Activated CD4-positive, alpha-beta T cell treated with anti-CD3 and anti-CD28 coated beads, Interleukin-2, amount 50 U/mL, for 4 hours (primary cell): ENCODE results near the gene WNT10A.
A peak's percentile ranks its signal among the peaks of the same experiment; 100 is the strongest.

Experiments used
- DNase-seq, 2 experiments: peaks; one replicate each; pipeline ENCODE4 v3.0.0-alpha.2; 2020

WNT10A gene

GRCh38 chr2:218858138-218858445, 22.6 kb upstream of the WNT10A start:
- DNase-seq, result no peak

- no peak for DNase-seq
These were observed 21.7 kb upstream of the WNT10A start for GRCh38 chr2:218858671-218859555.

- DNase-seq, result no peak
These were observed 21.1 kb upstream of the WNT10A start, which contains the start of gene WNT6 for GRCh38 chr2:218859556-218859987. Gene WNT6, plus strand, starts transcription at chr2:218859805. Its CDS starts 233 bp downstream, at chr2:218860038.

DNA sequence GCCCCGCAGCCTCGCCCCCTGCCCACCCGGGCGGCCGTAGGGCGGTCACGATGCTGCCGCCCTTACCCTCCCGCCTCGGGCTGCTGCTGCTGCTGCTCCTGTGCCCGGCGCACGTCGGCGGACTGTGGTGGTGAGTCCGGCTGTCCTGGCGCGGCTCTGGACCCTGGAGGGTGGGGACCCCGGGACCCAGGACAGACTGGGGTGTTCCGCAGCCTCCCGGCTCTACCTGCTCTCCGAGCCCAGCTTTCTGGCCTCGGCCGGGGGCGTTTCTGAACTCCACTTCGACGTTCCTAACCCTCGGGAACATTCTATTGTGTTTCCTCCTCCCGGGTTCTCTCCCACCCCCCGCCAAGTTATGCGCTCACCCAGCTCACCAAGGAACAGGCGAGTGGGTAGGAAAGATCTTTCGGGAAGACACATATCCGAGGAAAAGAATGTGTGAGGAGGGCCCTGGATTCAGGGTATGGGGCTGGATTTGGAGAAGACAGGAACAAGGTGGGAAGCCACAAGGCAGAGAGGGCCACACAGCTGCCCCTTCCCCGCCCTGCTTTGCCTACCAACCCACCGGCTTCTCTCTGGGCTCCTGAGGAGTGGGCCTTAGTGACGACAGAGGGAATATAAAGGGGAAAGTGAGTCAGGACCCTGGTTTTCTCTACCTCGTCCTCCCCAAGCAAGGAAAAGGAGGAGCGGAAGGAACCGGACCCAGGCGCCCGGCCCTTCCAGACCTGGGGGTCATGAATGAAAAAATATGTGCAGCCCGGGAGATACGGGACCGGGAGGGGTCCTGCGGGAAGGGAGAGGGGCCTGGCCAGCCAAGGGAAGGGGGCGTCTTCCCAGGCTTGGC, 20.4 kb upstream of the WNT10A start:
- DNase-seq, result no peak

DNA sequence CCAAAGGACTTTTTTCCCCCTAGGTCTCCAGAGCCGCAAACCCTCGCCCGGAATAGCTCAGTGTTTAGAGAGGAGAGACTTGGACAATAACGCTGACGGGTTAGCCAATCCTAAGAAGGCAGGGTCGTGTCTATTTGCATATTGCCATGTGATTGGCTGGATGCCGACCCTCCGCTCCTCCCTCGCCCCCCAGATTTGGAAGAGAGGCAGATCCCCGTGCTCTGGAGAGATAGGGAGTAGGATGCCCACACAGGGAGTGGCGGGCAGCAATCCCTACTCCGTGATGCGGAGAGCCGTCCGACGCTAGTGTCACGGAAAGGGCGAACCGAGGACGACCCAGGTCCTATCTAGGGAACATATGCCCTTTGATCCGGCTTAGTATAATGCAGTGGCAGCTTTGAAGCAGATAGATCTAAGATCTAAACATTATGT, 19.7 kb upstream of the WNT10A start:
- no peak for DNase-seq

- DNase-seq, result no peak
These were observed 18.9 kb upstream of the WNT10A start for GRCh38 chr2:218861645-218862318.

GRCh38 chr2:218863021-218863520, 17.6 kb upstream of the WNT10A start:
- no peak for DNase-seq

GRCh38 chr2:218865396-218865795, 15.3 kb upstream of the WNT10A start:
- DNase-seq, result no peak

- DNase-seq, result no peak
These were observed 14.7 kb upstream of the WNT10A start for GRCh38 chr2:218865999-218866398.

DNA sequence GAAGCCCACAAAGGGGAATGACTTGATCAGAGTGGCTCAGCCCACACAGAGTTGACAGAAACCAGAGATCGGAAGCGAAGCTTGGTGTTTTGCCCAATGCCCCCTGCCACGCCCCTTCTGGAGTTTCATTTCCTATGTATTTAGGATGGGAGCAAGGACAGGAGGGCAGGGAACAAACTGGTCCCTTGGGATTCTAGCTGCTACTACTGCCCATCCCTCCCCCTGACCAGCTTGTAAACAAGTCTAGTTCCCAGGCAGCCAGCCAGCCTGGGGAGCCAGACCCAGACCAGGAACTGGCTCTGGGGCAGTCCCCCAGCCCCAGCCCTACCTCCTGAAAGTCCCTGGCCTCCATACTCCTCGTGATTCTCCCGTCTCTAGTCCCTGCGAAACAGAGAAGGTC, 12.8 kb upstream of the WNT10A start:
- DNase-seq, result no peak

DNA sequence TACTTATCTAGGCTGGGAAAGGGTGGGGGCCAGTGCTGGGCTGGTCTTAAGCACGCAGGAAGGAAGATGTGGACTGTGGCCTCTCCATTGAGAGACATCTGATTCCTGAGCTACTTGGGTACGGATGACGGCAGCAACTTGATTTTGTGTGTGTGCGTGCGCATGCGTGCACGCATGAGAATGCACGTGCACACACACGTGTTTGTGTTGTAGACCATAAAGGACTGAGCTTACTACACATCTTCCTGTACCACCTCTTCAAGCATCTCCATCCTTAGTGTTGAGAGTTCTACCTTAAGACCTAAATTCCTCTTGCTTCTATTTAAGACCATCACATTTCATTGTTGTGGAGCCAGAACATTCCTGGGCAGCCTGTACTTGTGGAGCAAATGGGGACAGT, 11.6 kb upstream of the WNT10A start:
- no peak for DNase-seq

- DNase-seq, result no peak
These were observed 9.7 kb upstream of the WNT10A start for GRCh38 chr2:218870984-218871344.

- DNase-seq, result peak in 1 of 2 experiments; percentile 32
These were observed 9.0 kb upstream of the WNT10A start for GRCh38 chr2:218871345-218872302.

DNA sequence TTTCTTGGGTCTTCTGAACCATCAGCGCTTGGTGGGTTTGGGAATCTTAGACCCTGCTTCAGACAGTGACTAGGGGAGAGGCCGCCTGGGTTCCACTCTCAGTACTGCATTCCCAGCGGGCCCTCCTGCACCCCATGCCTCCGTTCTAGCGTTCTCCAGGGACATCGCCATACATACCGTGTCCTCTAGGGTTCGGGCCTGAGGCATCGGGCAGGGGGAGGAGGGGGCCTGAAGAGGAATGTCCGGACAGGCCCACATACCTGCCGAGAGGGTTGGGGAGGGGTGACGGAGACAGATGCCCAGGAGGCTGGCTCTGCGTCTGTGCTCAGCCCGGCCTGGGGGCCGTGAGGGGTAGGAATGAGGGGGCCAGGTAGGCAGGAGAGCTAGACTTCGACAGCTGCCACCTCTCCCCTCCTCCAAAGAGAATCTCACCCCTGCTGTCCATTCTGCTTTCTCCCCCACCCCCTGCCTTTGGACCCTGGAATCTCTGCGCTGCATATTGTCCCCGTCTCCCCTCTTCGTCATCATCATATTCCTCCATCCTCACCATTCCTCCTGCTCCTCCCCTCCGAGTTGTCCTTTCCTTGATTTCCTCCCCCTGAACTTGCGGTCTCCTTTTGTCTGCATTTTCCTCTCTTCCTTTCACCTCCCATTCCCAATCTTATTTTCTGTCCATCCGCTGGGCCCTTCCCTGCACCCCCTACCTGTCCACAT, 7.8 kb upstream of the WNT10A start:
- DNase-seq, result no peak

GRCh38 chr2:218873359-218874194, 7.1 kb upstream of the WNT10A start:
- no peak for DNase-seq

- DNase-seq, result no peak
These were observed 4.9 kb upstream of the WNT10A start for GRCh38 chr2:218875692-218876246.

DNA sequence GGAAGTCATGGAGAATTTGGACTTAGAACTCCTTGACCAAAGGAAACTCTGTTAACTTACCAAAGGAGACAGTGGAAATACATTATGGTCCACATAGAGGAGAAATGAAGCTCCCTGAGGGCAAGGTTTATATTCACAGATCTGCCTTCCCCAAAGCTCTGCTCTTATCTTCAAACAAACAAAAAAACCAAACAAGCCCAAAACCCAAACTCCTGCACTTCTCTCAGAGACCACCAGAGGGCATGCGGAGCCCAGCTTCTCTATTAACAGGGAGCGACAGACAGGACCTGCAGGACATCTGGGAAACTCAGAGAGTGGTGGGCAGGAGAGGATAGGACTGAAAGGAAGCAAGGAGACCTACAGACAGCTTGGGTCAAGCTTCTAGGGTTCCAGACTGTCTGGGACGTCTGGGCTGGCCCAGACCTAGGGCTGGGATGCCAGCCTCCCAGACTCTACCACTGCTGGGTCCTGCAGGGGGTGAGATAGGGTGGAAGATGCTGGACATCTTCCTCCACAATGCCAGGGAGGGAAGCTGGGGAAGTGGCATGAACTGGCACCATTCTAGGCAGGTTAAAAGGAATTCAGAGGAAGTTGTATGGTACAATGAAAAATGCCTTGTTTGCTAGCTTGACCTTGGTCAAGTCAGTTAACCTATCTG, 4.0 kb upstream of the WNT10A start:
- DNase-seq, result peak; percentile 68 to 73

- DNase-seq, result no peak
These were observed 3.3 kb upstream of the WNT10A start for GRCh38 chr2:218877331-218877730.

DNA sequence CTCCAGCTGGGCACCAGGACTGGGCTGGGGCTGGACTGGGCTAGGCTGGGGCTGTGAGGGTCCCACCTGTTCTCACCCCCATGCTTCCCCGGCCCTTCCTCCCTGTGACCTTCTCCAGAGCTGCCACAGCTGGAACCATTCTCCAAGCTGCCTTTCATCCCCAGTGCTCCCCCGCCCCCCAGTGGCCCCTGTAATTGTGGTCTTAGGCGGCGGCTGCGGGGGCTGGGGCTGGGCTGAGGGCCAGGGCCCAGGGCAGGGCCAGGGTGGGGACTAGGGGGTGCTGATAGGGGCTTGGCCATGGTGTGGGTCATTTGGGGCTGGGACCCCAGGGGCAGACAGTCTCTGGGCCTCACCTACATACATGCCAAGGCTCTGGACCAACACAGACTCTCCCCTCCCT, 2.8 kb upstream of the WNT10A start:
- no peak for DNase-seq
